ENCODE measurements around the gene PTPA. TPM values are rescaled to one million over a fixed set of nuclear protein-coding genes. Genes with fewer than 3 reads are reported as not detected.
"Not testable (repeated sequence)": the region's sequence is repeated elsewhere in the genome, so short reads cannot be mapped to it uniquely, and the experiment has no call there.

PTPA gene
- total RNA-seq, 1 donor from 2014 or later: 62.3 TPM

DNA sequence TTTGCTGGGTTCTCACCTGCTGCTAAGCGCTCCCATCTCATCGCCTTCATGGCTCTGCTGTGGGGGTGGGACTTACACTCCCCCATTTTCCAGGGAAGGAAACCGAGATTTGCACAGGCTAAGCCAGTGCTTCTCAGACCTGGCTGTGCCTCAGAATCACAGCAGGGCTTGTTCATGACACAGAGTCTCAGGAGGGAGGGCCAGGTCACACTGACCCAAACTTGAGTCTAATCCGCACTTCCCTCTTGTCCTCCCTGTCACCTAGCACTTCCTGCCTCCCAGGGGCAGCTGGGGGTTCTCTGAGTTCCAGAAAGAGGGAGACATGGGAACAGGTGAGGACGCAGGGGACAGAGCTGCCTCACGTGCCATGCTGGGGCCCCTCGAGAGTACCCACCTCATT, 82.4 kb downstream of the PTPA start:
- ATAC-seq (no peak), DNase-seq (ENCODE audit: low spot score) (no peak)

DNA sequence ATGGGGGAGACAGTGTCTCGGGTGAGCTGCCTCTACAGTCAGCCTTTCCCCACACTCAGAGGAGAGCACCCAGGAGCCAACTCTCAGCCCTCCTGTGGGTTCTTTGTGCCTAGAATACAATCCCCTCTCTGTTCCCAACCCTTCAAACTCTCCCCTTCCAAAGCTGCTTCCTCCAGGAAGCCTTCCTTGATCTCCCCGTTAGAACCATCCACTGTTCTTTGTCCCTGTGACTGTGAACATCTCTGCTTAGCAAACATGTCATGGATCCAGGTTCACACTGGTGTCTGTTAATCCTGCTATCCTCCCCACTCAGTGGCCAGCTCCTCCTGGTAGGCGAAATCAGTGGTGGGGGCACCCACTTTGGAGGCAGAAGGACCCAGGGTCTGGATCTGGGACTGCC, 83.0 kb downstream of the PTPA start:
- no peak for ATAC-seq
- no peak for DNase-seq (ENCODE audit: low spot score)

DNA sequence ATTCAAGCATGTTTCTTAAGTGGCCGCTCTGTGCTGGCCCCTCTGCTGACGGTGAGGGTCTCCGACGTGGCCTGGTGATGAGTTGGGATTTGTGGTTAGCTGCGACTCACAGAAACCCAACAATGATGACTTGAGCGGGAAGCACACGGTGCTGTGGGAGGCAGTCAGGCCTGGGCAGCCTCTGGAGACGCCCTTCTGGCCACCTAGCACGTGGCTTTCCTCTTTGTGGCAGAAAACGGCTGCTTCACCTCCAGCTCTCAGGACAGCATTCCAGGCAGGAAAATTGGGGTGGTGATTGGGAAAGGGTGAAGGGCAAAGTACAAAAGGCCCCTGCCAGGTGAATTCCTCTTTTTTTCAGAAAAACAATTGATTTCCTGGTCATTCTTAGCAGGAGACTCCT, 84.4 kb downstream of the PTPA start:
- ATAC-seq (no peak), DNase-seq (ENCODE audit: low spot score) (no peak)

DNA sequence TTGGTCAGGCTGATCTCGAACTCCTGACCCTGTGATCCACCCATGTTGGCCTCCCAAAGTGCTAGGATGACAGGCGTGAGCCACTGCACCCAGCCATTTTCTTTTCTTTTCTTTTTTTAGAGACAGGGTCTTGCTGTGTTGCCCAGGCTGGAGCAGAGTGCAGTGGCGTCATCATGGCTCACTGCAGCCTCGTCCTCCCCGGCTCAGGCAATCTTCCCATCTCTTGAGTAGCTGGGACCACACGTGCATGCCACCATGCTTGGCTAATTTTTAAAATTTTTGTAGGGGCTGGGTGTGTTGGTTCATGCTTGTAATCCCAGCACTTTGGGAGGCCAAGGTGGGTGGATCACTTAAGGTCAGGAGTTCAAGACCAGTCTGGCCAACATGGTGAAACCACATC, 85.8 kb downstream of the PTPA start:
- DNase-seq (ENCODE audit: low spot score): not testable (repeated sequence)

DNA sequence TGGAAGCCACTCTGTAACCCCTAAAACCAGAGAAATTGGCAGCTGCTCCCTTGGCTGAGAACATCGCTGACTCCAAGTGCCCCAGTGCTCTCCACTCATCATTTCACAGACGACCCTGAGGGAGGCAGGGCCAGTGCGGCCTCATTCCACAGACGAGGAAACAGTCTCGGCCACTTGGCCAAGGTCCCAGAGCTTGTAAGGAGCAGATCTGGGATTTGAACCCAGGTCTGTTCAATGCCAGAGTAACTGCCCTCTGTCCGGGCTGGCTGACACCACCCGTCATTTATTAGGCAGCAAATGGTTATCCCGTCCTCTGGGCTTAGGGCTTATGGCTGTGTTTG, 86.7 kb downstream of the PTPA start:
- DNase-seq (ENCODE audit: low spot score): no peak
- ATAC-seq: no peak

More for the DNA sequence above, 85.8 kb downstream of the PTPA start:
- ATAC-seq: not testable (repeated sequence)

Other genes with a start within 250 kb of the PTPA start
- 9.6 TPM for gene KYAT1, start 229.5 kb upstream of the PTPA start, total RNA-seq
- gene LRRC8A, start 229.3 kb upstream of the PTPA start, total RNA-seq: 11.0 TPM
- gene PHYHD1, start 190.4 kb upstream of the PTPA start, total RNA-seq: 70.8 TPM
- 7.5 TPM for gene DOLK, start 163.8 kb upstream of the PTPA start, total RNA-seq
- gene NUP188, start 163.7 kb upstream of the PTPA start, total RNA-seq: 11.4 TPM
- 31.3 TPM for gene SH3GLB2, start 83.1 kb upstream of the PTPA start, total RNA-seq
- gene MIGA2, start 74.8 kb upstream of the PTPA start, total RNA-seq: 22.1 TPM
- gene DOLPP1, start 30.3 kb upstream of the PTPA start, total RNA-seq: 21.7 TPM
- 105 TPM for gene CRAT, start 622 bp upstream of the PTPA start, total RNA-seq
- 4.5 TPM for gene IER5L, start 66.8 kb downstream of the PTPA start, total RNA-seq